Measurements from ENCODE around the gene TRPM2. TPM values are rescaled to one million over a fixed set of nuclear protein-coding genes. Genes with fewer than 3 reads are reported as not detected.
"Not testable (repeated sequence)": the region's sequence is repeated elsewhere in the genome, so short reads cannot be mapped to it uniquely, and the experiment has no call there.

The TRPM2 gene
- total RNA-seq, 2 experiments from 2014 or later: 1.9 to 2.9 TPM

DNA sequence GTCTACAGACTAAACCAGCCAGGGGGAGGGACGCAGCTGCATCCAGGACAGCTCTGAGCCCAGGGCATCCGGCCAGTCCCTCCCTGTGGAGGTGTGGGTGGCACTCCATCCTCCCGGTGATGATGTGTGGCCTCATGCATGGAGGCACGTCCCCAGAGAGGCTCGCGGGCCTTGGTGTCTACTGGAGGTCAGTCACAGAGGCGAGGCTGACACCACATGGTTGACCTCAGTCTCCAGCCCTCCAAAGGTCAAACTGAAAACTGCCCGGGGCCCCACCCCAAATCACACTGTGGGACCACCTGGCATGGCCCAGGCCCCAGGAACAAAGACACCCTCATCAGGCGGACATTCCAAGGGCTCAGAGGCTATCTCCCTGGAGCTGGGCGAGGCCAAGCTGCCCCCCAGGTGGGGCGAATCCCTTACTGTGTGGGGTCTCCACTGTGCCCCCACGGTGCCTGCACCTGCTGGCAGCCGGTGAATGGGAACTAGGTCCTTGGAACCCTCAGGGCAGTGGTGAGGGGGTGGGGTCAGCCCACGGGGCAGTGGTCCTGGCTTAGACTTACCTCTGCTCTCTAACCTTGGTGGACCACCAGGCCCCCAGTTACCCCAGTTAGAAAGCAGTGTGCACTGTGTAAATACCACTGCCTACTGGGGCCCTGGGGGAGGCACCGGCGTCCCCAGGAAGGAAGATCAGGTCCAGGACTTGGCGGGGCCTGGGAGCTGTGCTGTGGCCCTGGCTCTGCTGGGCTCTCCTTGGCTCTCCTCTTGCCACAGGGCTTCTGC is 49.1 kb downstream of the TRPM2 start:
- Mint-ChIP-seq H3K4me1 (ENCODE audit: low read depth) (peaks cover 5% of the 10 kb centered on the region), H3K36me3 (ENCODE audit: low read depth) (no peaks in the 10 kb centered on the region), H3K27ac (no peak overlapping the region), H3K9me3 (no peaks in the 10 kb centered on the region), H3K4me3 (no peak overlapping the region), H3K27me3 (no peaks in the 10 kb centered on the region)
- POLR2A ChIA-PET: no interaction called here
- ATAC-seq (ENCODE audit: poor library complexity): no peak
- peak in 1 of 14 experiments; percentile 7 for DNase-seq
- no peak overlapping the region for H3K27ac ChIP-seq (ENCODE audit: low read depth in 1 of 2, low read length in 2 of 2)
- H3K27me3 ChIP-seq (ENCODE audit: control insufficient read depth in 1 of 2, insufficient read depth in 2 of 2, low read length in 2 of 2): no peaks in the 10 kb centered on the region
- CTCF ChIA-PET: no interaction called here
- intact Hi-C loops (cut with DNase I, micrococcal nuclease): no loop called here
- H3K4me1 ChIP-seq (ENCODE audit: insufficient read depth, low read length): no peaks in the 10 kb centered on the region
- TF ChIP-seq CTCF (IDR thresholded peaks at IDR 0.05): no peak
- no peaks in the 10 kb centered on the region for H3K36me3 ChIP-seq (ENCODE audit: insufficient read depth, low read length)
- H3K4me3 ChIP-seq (ENCODE audit: low read length): no peak overlapping the region
- H3K9me3 ChIP-seq (ENCODE audit: control insufficient read depth in 1 of 2, insufficient read depth in 1 of 2, low read length in 2 of 2): peaks cover 0 to 20% of the 10 kb centered on the region in 2 experiments

- Mint-ChIP-seq H3K27me3 (no peaks in the 10 kb centered on the region), H3K36me3 (ENCODE audit: low read depth) (no peaks in the 10 kb centered on the region), H3K27ac (no peak overlapping the region), H3K4me1 (ENCODE audit: low read depth) (peaks cover 7% of the 10 kb centered on the region), H3K9me3 (no peaks in the 10 kb centered on the region), H3K4me3 (no peak overlapping the region)
- Histone ChIP-seq H3K9me3 (ENCODE audit: control insufficient read depth in 1 of 2, insufficient read depth in 1 of 2, low read length in 2 of 2) (peaks cover 0 to 20% of the 10 kb centered on the region in 2 experiments), H3K4me3 (ENCODE audit: low read length) (no peak overlapping the region), H3K27ac (ENCODE audit: low read depth in 1 of 2, low read length in 2 of 2) (no peak overlapping the region), H3K36me3 (ENCODE audit: insufficient read depth, low read length) (no peaks in the 10 kb centered on the region), H3K27me3 (ENCODE audit: control insufficient read depth in 1 of 2, insufficient read depth in 2 of 2, low read length in 2 of 2) (no peaks in the 10 kb centered on the region), H3K4me1 (ENCODE audit: insufficient read depth, low read length) (no peaks in the 10 kb centered on the region)
- ATAC-seq (ENCODE audit: poor library complexity): no peak
- ChIA-PET CTCF (no interaction called here), POLR2A (no interaction called here)
- intact Hi-C loops (cut with DNase I, micrococcal nuclease): no loop called here
- no peak for DNase-seq
- TF ChIP-seq CTCF (IDR thresholded peaks at IDR 0.05): no peak
These were observed 49.9 kb downstream of the TRPM2 start for GRCh38 chr21:44403106-44404020.

- H3K27ac ChIP-seq (ENCODE audit: low read depth in 1 of 2, low read length in 2 of 2); POLR2A ChIA-PET; H3K36me3 ChIP-seq (ENCODE audit: insufficient read depth, low read length): not testable (repeated sequence)
These were observed 51.1 kb downstream of the TRPM2 start for GRCh38 chr21:44404482-44404881.

More at GRCh38 chr21:44404482-44404881, 51.1 kb downstream of the TRPM2 start:
- intact Hi-C loops (cut with DNase I, micrococcal nuclease); H3K4me3 ChIP-seq (ENCODE audit: low read length); H3K9me3 Mint-ChIP-seq; H3K27me3 ChIP-seq (ENCODE audit: control insufficient read depth in 1 of 2, insufficient read depth in 2 of 2, low read length in 2 of 2); H3K36me3 Mint-ChIP-seq (ENCODE audit: low read depth); H3K27me3 Mint-ChIP-seq; DNase-seq; H3K4me1 Mint-ChIP-seq (ENCODE audit: low read depth); H3K4me1 ChIP-seq (ENCODE audit: insufficient read depth, low read length); CTCF ChIA-PET; H3K4me3 Mint-ChIP-seq; ATAC-seq (ENCODE audit: poor library complexity); H3K27ac Mint-ChIP-seq: not testable (repeated sequence)
- H3K9me3 ChIP-seq (ENCODE audit: control insufficient read depth in 1 of 2, insufficient read depth in 1 of 2, low read length in 2 of 2): peaks cover 0 to 20% of the 10 kb centered on the region in 2 experiments
